Activated naive CD4-positive, alpha-beta T cell treated with anti-CD3 and anti-CD28 coated beads, Interleukin-2, amount 50 U/mL, for 72 hours (primary cell): ENCODE results near the gene INSYN1. TPM values are rescaled to one million over a fixed set of nuclear protein-coding genes. Genes with fewer than 3 reads are reported as not detected.

Experiments used
- ATAC-seq, 2 donors: fragments of 150-1000 bp; cut with Tn5 transposase; 2 replicates each; pipeline ENCODE4 v1.10.0; 2021; ENCODE audit warnings: mild to moderate bottlenecking in 2 of 2, moderate library complexity in 2 of 2
- DNase-seq, 2 donors: peaks; one replicate each; pipeline ENCODE4 v3.0.0; 2021 to 2022; ENCODE audit warnings: low spot score in 2 of 2
- H3K27ac Mint-ChIP-seq, 2 donors: one replicate each; pipeline ENCODE4 v1.8.0; 2022; ENCODE audit warnings: mild to moderate bottlenecking in 2 of 2, mixed read lengths in 2 of 2
- H3K36me3 Mint-ChIP-seq, 2 donors: one replicate each; pipeline ENCODE4 v1.8.0; 2022; ENCODE audit warnings: mixed read lengths in 2 of 2
- H3K9me3 Mint-ChIP-seq, 2 donors: one replicate each; pipeline ENCODE4 v1.8.0; 2022; ENCODE audit warnings: mixed read lengths in 2 of 2
- total RNA-seq, 2 donors: library from RNA; stranded (reverse); gene quantifications; one replicate each; pipeline ENCODE4 v1.2.3, GENCODE V29; 2022

Gene INSYN1
- total RNA-seq, 2 donors from 2014 or later = not detected

GRCh38 chr15:73687351-73687750, 65.8 kb downstream of the INSYN1 start:
- H3K36me3 Mint-ChIP-seq = no peaks in the 10 kb centered on the region
- no peak overlapping the region for H3K27ac Mint-ChIP-seq
- H3K9me3 Mint-ChIP-seq = no peaks in the 10 kb centered on the region
- DNase-seq (no peak), ATAC-seq (no peak)

- Mint-ChIP-seq H3K9me3 (no peaks in the 10 kb centered on the region), H3K27ac (no peak overlapping the region), H3K36me3 (no peaks in the 10 kb centered on the region)
- DNase-seq (no peak), ATAC-seq (no peak)
These were observed 66.3 kb downstream of the INSYN1 start for GRCh38 chr15:73686781-73687256.

- no peak overlapping the region for H3K27ac Mint-ChIP-seq
- H3K9me3 Mint-ChIP-seq = no peaks in the 10 kb centered on the region
- H3K36me3 Mint-ChIP-seq = no peaks in the 10 kb centered on the region
- DNase-seq (no peak), ATAC-seq (no peak)
These were observed 67.2 kb downstream of the INSYN1 start for GRCh38 chr15:73685981-73686380.

Other genes with a start within 250 kb of the INSYN1 start
- 10 to 100 TPM; 37.2 to 38.4 TPM for gene NPTN, start 120.0 kb downstream of the INSYN1 start, total RNA-seq
- gene CD276, start 69.0 kb downstream of the INSYN1 start, total RNA-seq = 1 to 10 TPM in 1 of 2 donors, under 1 TPM in 1; 0.73 to 2.5 TPM
- gene TBC1D21, start 120.2 kb upstream of the INSYN1 start, total RNA-seq = not detected
- gene LOXL1, start 173.1 kb upstream of the INSYN1 start, total RNA-seq = under 1 TPM; 0.27 to 0.78 TPM
- 1 to 10 TPM; 5.9 to 7.2 TPM for gene STOML1, start 238.9 kb upstream of the INSYN1 start, total RNA-seq
- gene PML, start 241.4 kb upstream of the INSYN1 start, total RNA-seq = 10 to 100 TPM; 76.3 to 91.7 TPM